Ramos (cell line): ENCODE results near the gene S100A10.

Source experiments
- in situ Hi-C: fragments of 300-500 bp; cut with MboI; formaldehyde crosslinking; loops from one replicate; pipeline ENCODE4 v1.14.3; 2022; ENCODE audit warnings: low sequenced_read_pairs; ENCODE audit not compliant: unreplicated experiment

S100A10 gene

GRCh38 chr1:151993734-151994496, at the start of gene S100A10:
Gene S100A10 (minus strand): TSS chr1:151993859. CDS start chr1:151986230, 7,629 bp downstream.
- in situ Hi-C loops, result no loop called here

GRCh38 chr1:152042030-152042429, 48.4 kb upstream of the S100A10 start:
- in situ Hi-C loops, result no loop called here

GRCh38 chr1:152039886-152040285, 46.2 kb upstream of the S100A10 start:
- in situ Hi-C loops, result no loop called here

- in situ Hi-C loops, result no loop called here
Measured at GRCh38 chr1:152039461-152039860, 45.8 kb upstream of the S100A10 start.

GRCh38 chr1:152038871-152039270, 45.2 kb upstream of the S100A10 start:
- in situ Hi-C loops, result no loop called here

GRCh38 chr1:152036267-152037216, 42.9 kb upstream of the S100A10 start, which contains the start of gene S100A11:
Gene S100A11 (minus strand): TSS chr1:152037004. CDS start chr1:152036915, 89 bp downstream.
- in situ Hi-C loops, result no loop called here

GRCh38 chr1:152035539-152036266, 42.0 kb upstream of the S100A10 start:
- in situ Hi-C loops, result no loop called here

GRCh38 chr1:152034654-152035538, 41.2 kb upstream of the S100A10 start:
- in situ Hi-C loops, result no loop called here

GRCh38 chr1:152034324-152034653, 40.6 kb upstream of the S100A10 start:
- in situ Hi-C loops, result no loop called here

- in situ Hi-C loops, result no loop called here
Measured at GRCh38 chr1:152029929-152030211, 36.2 kb upstream of the S100A10 start.

GRCh38 chr1:152029144-152029928, 35.7 kb upstream of the S100A10 start:
- in situ Hi-C loops, result no loop called here

- in situ Hi-C loops, result no loop called here
Measured at GRCh38 chr1:152026895-152027294, 33.2 kb upstream of the S100A10 start.

GRCh38 chr1:152024223-152024622, 30.6 kb upstream of the S100A10 start:
- in situ Hi-C loops, result no loop called here

- in situ Hi-C loops, result no loop called here
Measured at GRCh38 chr1:152023221-152023620, 29.6 kb upstream of the S100A10 start.

- in situ Hi-C loops, result no loop called here
Measured at GRCh38 chr1:152022474-152022873, 28.8 kb upstream of the S100A10 start.

GRCh38 chr1:152021569-152021968, 27.9 kb upstream of the S100A10 start:
- in situ Hi-C loops, result no loop called here

GRCh38 chr1:152020849-152021248, 27.2 kb upstream of the S100A10 start:
- in situ Hi-C loops, result no loop called here

GRCh38 chr1:152018537-152018936, 24.9 kb upstream of the S100A10 start:
- in situ Hi-C loops, result no loop called here

- in situ Hi-C loops, result no loop called here
Measured at GRCh38 chr1:152015766-152016165, 22.1 kb upstream of the S100A10 start.
